Hematopoietic multipotent progenitor cell (in vitro differentiated cells): ENCODE results near the gene ADAMTS8. TPM values are rescaled to one million over a fixed set of nuclear protein-coding genes. Genes with fewer than 3 reads are reported as not detected.

ENCODE experiments used
- DNase-seq, 3 donors: peaks; one replicate each; pipeline ENCODE4 v3.0.0-alpha.2; 2011 to 2015; ENCODE audit warnings: low read depth in 2 of 3, low spot score in 2 of 3
- total RNA-seq: library from RNA; depleted of rRNA; stranded (reverse); fragments of >200 nt; gene quantifications from one replicate; pipeline ENCODE4 v1.2.3, GENCODE V29; 2012

The ADAMTS8 gene
- total RNA-seq, 1 donor: not detected

- no peak for DNase-seq
These were observed 33.9 kb upstream of the ADAMTS8 start for GRCh38 chr11:130462101-130462885.

GRCh38 chr11:130459521-130459920 is 31.1 kb upstream of the ADAMTS8 start:
- DNase-seq: no peak

- no peak for DNase-seq
These were observed 30.0 kb upstream of the ADAMTS8 start for GRCh38 chr11:130458410-130458729.

- no peak for DNase-seq
These were observed 29.4 kb upstream of the ADAMTS8 start for GRCh38 chr11:130457623-130458409.

GRCh38 chr11:130456286-130456685 is 27.9 kb upstream of the ADAMTS8 start:
- no peak for DNase-seq

GRCh38 chr11:130455483-130456127 is 27.2 kb upstream of the ADAMTS8 start:
- DNase-seq: no peak

GRCh38 chr11:130454491-130455252 is 26.3 kb upstream of the ADAMTS8 start:
- DNase-seq: no peak

GRCh38 chr11:130452940-130453339 is 24.5 kb upstream of the ADAMTS8 start:
- no peak for DNase-seq

- no peak for DNase-seq
These were observed 23.8 kb upstream of the ADAMTS8 start for GRCh38 chr11:130452176-130452575.

- no peak for DNase-seq
These were observed 23.0 kb upstream of the ADAMTS8 start for GRCh38 chr11:130451231-130452019.

GRCh38 chr11:130449996-130450769 is 21.8 kb upstream of the ADAMTS8 start:
- no peak for DNase-seq

GRCh38 chr11:130449310-130449990 is 21.0 kb upstream of the ADAMTS8 start:
- no peak for DNase-seq

- DNase-seq: peak in 2 of 3 donors; percentile 54 to 63
These were observed 20.3 kb upstream of the ADAMTS8 start, which contains the start of gene ADAMTS15 for GRCh38 chr11:130448416-130449309. ADAMTS15 (plus strand) TSS chr11:130448645; CDS start chr11:130448974, 329 bp downstream.

- no peak for DNase-seq
These were observed 19.6 kb upstream of the ADAMTS8 start for GRCh38 chr11:130448039-130448415.

GRCh38 chr11:130445788-130446187 is 17.4 kb upstream of the ADAMTS8 start:
- DNase-seq: no peak

GRCh38 chr11:130442737-130443136 is 14.3 kb upstream of the ADAMTS8 start:
- no peak for DNase-seq

GRCh38 chr11:130441719-130442118 is 13.3 kb upstream of the ADAMTS8 start:
- DNase-seq: no peak

GRCh38 chr11:130439876-130440275 is 11.5 kb upstream of the ADAMTS8 start:
- no peak for DNase-seq
